Gastrocnemius medialis (tissue), 4 donors: ENCODE measurements around the gene CHDH.

Source experiments
- CTCF ChIP-seq, 5 experiments: fragments of 450-650 bp in 3 of 5; fragments of 200-600 bp in 2 of 5; sonication (generic) in 2 of 5; IDR thresholded peaks in 4 of 5; conservative IDR thresholded peaks in 1 of 5; 1 replicate in 4 of 5; 2 replicates in 1 of 5; pipeline ENCODE4 v1.5.1; 2016 to 2019; ENCODE audit warnings: antibody characterized with exemption in 5 of 5, mild to moderate bottlenecking in 3 of 5, moderate library complexity in 3 of 5
- POLR2A ChIP-seq, 2 donors: fragments of 450-650 bp; IDR thresholded peaks; one replicate each; pipeline ENCODE4 v1.6.1; 2017; ENCODE audit warnings: antibody characterized with exemption in 2 of 2, mild to moderate bottlenecking in 2 of 2, moderate library complexity in 2 of 2

- no peak for TF ChIP-seq POLR2A (IDR thresholded peaks at IDR 0.05)
- no peak for TF ChIP-seq CTCF (IDR thresholded peaks at IDR 0.05 in 4 of 5, conservative IDR thresholded peaks at IDR 0.05 in 1 of 5)
Measured at GRCh38 chr3:53811143-53811927, 34.9 kb downstream of the CHDH start.
